Gastroesophageal sphincter (tissue), 3 donors: ENCODE results near the gene C4orf50.

Experiments used
- CTCF ChIP-seq, 4 experiments: fragments of 200-600 bp in 2 of 4; fragments of 450-650 bp in 2 of 4; sonication (generic) in 1 of 4; IDR thresholded peaks; one replicate each; pipeline ENCODE4 v1.5.1; 2017 to 2019; ENCODE audit warnings: antibody characterized with exemption in 4 of 4, mild to moderate bottlenecking in 2 of 4, moderate library complexity in 2 of 4
- EP300 ChIP-seq: sonication (generic); formaldehyde crosslinking; IDR thresholded peaks from one replicate; pipeline ENCODE4 v1.6.1; 2017; ENCODE audit warnings: antibody characterized with exemption, mild to moderate bottlenecking
- POLR2A ChIP-seq, 2 donors: fragments of 450-650 bp; IDR thresholded peaks; one replicate each; pipeline ENCODE4 v1.6.1; 2017; ENCODE audit warnings: antibody characterized with exemption in 2 of 2, mild to moderate bottlenecking in 2 of 2, moderate library complexity in 1 of 2

GRCh38 chr4:5877392-5877791 is 140.8 kb downstream of the C4orf50 start:
- no peak for TF ChIP-seq EP300
- no peak for TF ChIP-seq POLR2A (IDR thresholded peaks at IDR 0.05)
- TF ChIP-seq CTCF (IDR thresholded peaks at IDR 0.05): no peak
